Peyer's patch (tissue), 4 donors: ENCODE results near the gene SLC6A2. TPM values are rescaled to one million over a fixed set of nuclear protein-coding genes. Genes with fewer than 3 reads are reported as not detected.

Source experiments
- DNase-seq, 3 donors: peaks; one replicate each; pipeline ENCODE4 v3.0.0-alpha.2; 2017 to 2019
- H3K27ac ChIP-seq, 4 donors: fragments of 200-600 bp; sonication (generic); one replicate each; pipeline ENCODE4 v1.5.1; 2016 to 2019
- H3K27me3 ChIP-seq, 2 donors: fragments of 200-600 bp; sonication (generic); one replicate each; pipeline ENCODE4 v1.5.1; 2019
- H3K36me3 ChIP-seq, 3 donors: fragments of 200-600 bp; sonication (generic); one replicate each; pipeline ENCODE4 v1.5.1; 2016 to 2019
- H3K4me1 ChIP-seq, 4 donors: fragments of 200-600 bp; sonication (generic); one replicate each; pipeline ENCODE4 v1.5.1; 2016 to 2019
- H3K4me3 ChIP-seq, 4 donors: fragments of 200-600 bp; sonication (generic); 1 replicate in 3 of 4; 2 replicates in 1 of 4; pipeline ENCODE4 v1.5.1; 2016 to 2019; ENCODE audit warnings: mild to moderate bottlenecking in 1 of 4
- H3K9me3 ChIP-seq, 4 donors: fragments of 200-600 bp; sonication (generic); one replicate each; pipeline ENCODE4 v1.5.1; 2016 to 2019; ENCODE audit warnings: mild to moderate bottlenecking in 1 of 4
- POLR2A ChIP-seq, 2 donors: fragments of 450-650 bp; IDR thresholded peaks; one replicate each; pipeline ENCODE4 v1.5.1; 2017; ENCODE audit warnings: antibody characterized with exemption in 2 of 2, mild to moderate bottlenecking in 2 of 2, moderate library complexity in 2 of 2
- total RNA-seq, 4 donors: library from RNA; depleted of rRNA; stranded (reverse); fragments of >200 nt; gene quantifications; one replicate each; pipeline ENCODE4 v1.1.0, GENCODE V29; 2016
- TF ChIP-seq, protein P1 (sequence below), 6 experiments: fragments of 450-650 bp in 4 of 6; fragments of 200-600 bp in 2 of 6; sonication (generic) in 1 of 6; IDR thresholded peaks; one replicate each; pipeline ENCODE4 v1.5.1; 2017 to 2019; ENCODE audit warnings: antibody characterized with exemption in 6 of 6, mild to moderate bottlenecking in 3 of 6, moderate library complexity in 1 of 6

The SLC6A2 gene
- total RNA-seq, 4 donors from 2014 or later = not detected

DNA sequence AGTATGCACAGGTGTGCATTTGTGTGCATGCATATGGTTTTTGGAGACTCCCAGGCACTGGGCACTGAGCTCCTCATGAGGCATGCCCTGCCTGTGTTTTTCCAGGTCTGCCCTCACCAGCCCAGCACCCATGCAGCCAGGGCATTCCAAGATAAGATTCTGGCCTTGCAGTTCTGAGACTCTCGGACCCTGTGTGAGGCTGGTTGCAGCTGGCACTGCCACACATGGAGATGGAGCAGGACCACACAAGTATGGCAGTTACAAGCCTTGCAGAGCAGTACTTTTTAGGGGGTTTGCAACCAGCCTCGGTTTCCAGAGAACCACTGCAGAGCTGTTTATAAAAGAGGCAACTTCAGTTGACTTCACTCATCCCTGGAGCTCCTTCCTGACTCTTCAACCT lies 10.2 kb downstream of the SLC6A2 start:
- H3K27me3 ChIP-seq = no peaks in the 10 kb centered on the region
- no peak for TF ChIP-seq POLR2A (IDR thresholded peaks at IDR 0.05)
- TF ChIP-seq, protein P1, sequence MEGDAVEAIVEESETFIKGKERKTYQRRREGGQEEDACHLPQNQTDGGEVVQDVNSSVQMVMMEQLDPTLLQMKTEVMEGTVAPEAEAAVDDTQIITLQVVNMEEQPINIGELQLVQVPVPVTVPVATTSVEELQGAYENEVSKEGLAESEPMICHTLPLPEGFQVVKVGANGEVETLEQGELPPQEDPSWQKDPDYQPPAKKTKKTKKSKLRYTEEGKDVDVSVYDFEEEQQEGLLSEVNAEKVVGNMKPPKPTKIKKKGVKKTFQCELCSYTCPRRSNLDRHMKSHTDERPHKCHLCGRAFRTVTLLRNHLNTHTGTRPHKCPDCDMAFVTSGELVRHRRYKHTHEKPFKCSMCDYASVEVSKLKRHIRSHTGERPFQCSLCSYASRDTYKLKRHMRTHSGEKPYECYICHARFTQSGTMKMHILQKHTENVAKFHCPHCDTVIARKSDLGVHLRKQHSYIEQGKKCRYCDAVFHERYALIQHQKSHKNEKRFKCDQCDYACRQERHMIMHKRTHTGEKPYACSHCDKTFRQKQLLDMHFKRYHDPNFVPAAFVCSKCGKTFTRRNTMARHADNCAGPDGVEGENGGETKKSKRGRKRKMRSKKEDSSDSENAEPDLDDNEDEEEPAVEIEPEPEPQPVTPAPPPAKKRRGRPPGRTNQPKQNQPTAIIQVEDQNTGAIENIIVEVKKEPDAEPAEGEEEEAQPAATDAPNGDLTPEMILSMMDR (IDR thresholded peaks at IDR 0.05) = no peak
- no peaks in the 10 kb centered on the region for H3K4me1 ChIP-seq
- no peaks in the 10 kb centered on the region for H3K36me3 ChIP-seq
- H3K27ac ChIP-seq = no peak overlapping the region
- no peak for DNase-seq
- H3K4me3 ChIP-seq = no peak overlapping the region
- H3K9me3 ChIP-seq = no peaks in the 10 kb centered on the region

- Histone ChIP-seq H3K27me3 (no peaks in the 10 kb centered on the region), H3K4me1 (no peaks in the 10 kb centered on the region), H3K4me3 (no peak overlapping the region), H3K9me3 (no peaks in the 10 kb centered on the region), H3K36me3 (no peaks in the 10 kb centered on the region), H3K27ac (no peak overlapping the region)
- DNase-seq = no peak
- TF ChIP-seq, protein P1 (IDR thresholded peaks at IDR 0.05) = no peak
- no peak for TF ChIP-seq POLR2A (IDR thresholded peaks at IDR 0.05)
Measured at GRCh38 chr16:55667753-55668152, 12.0 kb downstream of the SLC6A2 start.

DNA sequence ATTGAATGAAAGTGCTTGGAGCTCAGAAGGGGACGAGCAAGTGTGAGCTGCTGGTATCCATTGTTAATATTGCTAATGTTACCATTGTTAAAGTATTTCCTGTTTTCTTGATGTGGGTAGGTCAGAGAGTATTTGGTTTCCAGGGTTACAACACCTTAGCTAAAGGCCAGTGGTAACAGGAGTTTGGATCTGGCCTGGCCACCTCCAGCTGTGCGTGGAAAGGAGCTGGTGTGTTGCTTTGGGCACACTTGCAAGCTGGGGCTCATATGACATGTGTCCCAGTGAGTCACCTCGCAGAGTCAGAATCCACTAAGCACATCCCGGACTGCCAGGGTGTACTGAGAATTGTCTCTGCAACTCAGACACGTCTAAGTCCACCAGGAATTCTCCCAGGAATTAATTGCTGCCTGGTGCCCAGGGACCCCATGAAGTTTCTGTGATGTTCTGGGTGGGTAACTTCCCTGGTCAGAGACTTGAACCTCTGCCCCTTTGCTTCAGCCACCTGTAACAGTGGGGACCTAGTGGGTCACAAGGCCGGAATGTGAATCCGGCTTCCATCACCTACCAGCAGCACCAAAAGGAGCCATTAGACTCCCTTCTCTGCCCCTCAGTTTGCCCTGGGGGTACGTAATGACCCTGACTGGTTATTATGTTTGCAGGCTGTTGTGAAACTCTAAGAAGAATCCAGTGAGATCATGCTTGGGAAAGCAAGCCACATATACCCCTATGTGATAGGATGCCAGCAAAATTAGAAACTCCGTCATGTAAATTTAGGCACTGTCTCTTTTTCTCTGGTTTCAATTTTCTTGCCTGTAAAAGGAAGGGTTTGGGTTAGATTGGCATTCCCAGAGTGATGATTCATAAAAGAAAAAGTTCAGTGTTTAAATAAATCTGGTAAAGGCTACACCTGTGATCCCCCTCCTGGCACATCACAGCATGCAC lies 12.8 kb downstream of the SLC6A2 start:
- Histone ChIP-seq H3K36me3 (no peaks in the 10 kb centered on the region), H3K27ac (no peak overlapping the region), H3K4me3 (no peak overlapping the region), H3K27me3 (no peaks in the 10 kb centered on the region), H3K4me1 (no peaks in the 10 kb centered on the region), H3K9me3 (no peaks in the 10 kb centered on the region)
- no peak for DNase-seq
- no peak for TF ChIP-seq POLR2A (IDR thresholded peaks at IDR 0.05)
- TF ChIP-seq, protein P1 (IDR thresholded peaks at IDR 0.05) = no peak

DNA sequence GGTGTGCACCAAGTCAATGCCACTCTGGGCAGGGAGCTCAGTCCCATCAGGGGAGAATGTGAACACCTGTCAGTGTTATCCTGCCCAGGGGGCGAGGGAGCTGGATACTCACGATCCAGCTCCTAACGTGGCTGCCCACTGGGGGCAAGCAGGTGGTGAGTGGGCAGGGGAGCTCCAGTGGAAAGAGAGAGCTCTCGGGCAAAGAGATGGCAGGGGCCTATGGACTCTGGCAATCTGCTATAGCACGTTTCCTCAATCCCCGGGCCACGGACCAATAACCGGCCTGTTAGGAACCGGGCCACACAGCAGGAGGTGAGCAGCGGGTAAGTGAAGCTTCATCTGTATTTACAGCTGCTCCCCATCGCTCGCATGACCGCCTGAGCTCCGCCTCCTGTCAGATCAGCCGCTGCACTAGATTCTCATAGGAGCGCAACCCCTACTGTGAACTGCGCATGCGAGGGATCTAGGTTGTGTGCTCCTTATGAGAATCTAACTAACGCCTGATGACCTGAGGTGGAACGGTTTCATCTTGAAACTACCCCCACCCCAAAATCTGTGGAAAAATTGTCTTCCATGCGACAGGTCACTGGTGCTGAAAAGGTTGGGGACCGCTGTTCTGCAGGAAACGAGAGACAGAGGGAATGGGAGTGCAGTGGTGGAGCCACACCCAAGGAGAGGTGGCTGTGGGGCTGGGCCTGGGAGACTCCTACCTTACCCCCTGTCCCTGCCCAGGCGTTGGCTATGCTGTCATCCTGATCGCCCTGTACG lies 15.6 kb downstream of the SLC6A2 start:
- no peak overlapping the region for H3K4me3 ChIP-seq
- TF ChIP-seq, protein P1 (IDR thresholded peaks at IDR 0.05) = no peak
- TF ChIP-seq POLR2A (IDR thresholded peaks at IDR 0.05) = no peak
- H3K4me1 ChIP-seq = no peaks in the 10 kb centered on the region
- DNase-seq = no peak
- no peaks in the 10 kb centered on the region for H3K27me3 ChIP-seq
- no peaks in the 10 kb centered on the region for H3K9me3 ChIP-seq
- no peaks in the 10 kb centered on the region for H3K36me3 ChIP-seq
- no peak overlapping the region for H3K27ac ChIP-seq

DNA sequence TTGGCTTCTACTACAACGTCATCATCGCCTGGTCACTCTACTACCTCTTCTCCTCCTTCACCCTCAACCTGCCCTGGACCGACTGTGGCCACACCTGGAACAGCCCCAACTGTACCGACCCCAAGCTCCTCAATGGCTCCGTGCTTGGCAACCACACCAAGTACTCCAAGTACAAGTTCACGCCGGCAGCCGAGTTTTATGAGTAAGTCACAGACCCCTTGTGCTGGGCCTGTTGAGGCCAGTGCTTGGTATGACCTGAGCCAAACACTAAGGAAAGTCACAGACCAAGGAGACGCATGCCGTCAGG lies 16.1 kb downstream of the SLC6A2 start:
- no peaks in the 10 kb centered on the region for H3K4me1 ChIP-seq
- no peak overlapping the region for H3K4me3 ChIP-seq
- H3K27me3 ChIP-seq = no peaks in the 10 kb centered on the region
- no peak overlapping the region for H3K27ac ChIP-seq
- H3K9me3 ChIP-seq = no peaks in the 10 kb centered on the region
- no peaks in the 10 kb centered on the region for H3K36me3 ChIP-seq
- DNase-seq = no peak
- TF ChIP-seq POLR2A (IDR thresholded peaks at IDR 0.05) = no peak
- TF ChIP-seq, protein P1 (IDR thresholded peaks at IDR 0.05) = no peak
